GM19238 (cell line): ENCODE measurements around the gene PLXNA3.

ENCODE experiments used
- DNase-seq: peaks from one replicate; pipeline ENCODE4 v3.0.0; 2011; ENCODE audit warnings: low spot score; ENCODE audit not compliant: insufficient read length

Gene PLXNA3

GRCh38 chrX:154458116-154458953 is at the start of gene PLXNA3:
Gene PLXNA3 (plus strand): TSS chrX:154458281. CDS start chrX:154460184, 1,903 bp downstream.
- no peak for DNase-seq

GRCh38 chrX:154408659-154409221 is 49.3 kb upstream of the PLXNA3 start:
- DNase-seq: no peak

- no peak for DNase-seq
Measured at GRCh38 chrX:154409222-154409871, 48.7 kb upstream of the PLXNA3 start, which contains the start of gene DNASE1L1. Gene DNASE1L1 (minus strand): TSS chrX:154409254. CDS start chrX:154405568, 3,686 bp downstream.

- DNase-seq: peak; percentile 55
Measured at GRCh38 chrX:154411981-154412340, 46.1 kb upstream of the PLXNA3 start.

GRCh38 chrX:154412468-154412867 is 45.6 kb upstream of the PLXNA3 start:
- DNase-seq: no peak

GRCh38 chrX:154413142-154413541 is 44.9 kb upstream of the PLXNA3 start:
- no peak for DNase-seq

- no peak for DNase-seq
Measured at GRCh38 chrX:154417157-154417556, 40.9 kb upstream of the PLXNA3 start.

GRCh38 chrX:154419189-154419588 is 38.9 kb upstream of the PLXNA3 start:
- DNase-seq: no peak

- DNase-seq: no peak
Measured at GRCh38 chrX:154419688-154420401, 38.2 kb upstream of the PLXNA3 start.

- DNase-seq: no peak
Measured at GRCh38 chrX:154420402-154420756, 37.7 kb upstream of the PLXNA3 start.

- no peak for DNase-seq
Measured at GRCh38 chrX:154426916-154427770, 30.9 kb upstream of the PLXNA3 start.

GRCh38 chrX:154428176-154429171 is 29.6 kb upstream of the PLXNA3 start, which contains the start of gene ATP6AP1:
Gene ATP6AP1 (plus strand): TSS chrX:154428677. CDS start chrX:154428693, 16 bp downstream.
- peak; percentile 91 for DNase-seq

GRCh38 chrX:154429711-154430110 is 28.4 kb upstream of the PLXNA3 start:
- no peak for DNase-seq

- DNase-seq: no peak
Measured at GRCh38 chrX:154430479-154430878, 27.6 kb upstream of the PLXNA3 start.

- DNase-seq: no peak
Measured at GRCh38 chrX:154430916-154431315, 27.2 kb upstream of the PLXNA3 start.

- DNase-seq: no peak
Measured at GRCh38 chrX:154431341-154431740, 26.7 kb upstream of the PLXNA3 start.

GRCh38 chrX:154432210-154432609 is 25.9 kb upstream of the PLXNA3 start:
- no peak for DNase-seq

GRCh38 chrX:154433605-154434004 is 24.5 kb upstream of the PLXNA3 start:
- DNase-seq: no peak

GRCh38 chrX:154434394-154435168 is 23.5 kb upstream of the PLXNA3 start:
- DNase-seq: no peak
